ENCODE results near the gene PDPK1. TPM values are rescaled to one million over a fixed set of nuclear protein-coding genes. Genes with fewer than 3 reads are reported as not detected.

PDPK1 gene
- polyA plus RNA-seq, 1 experiment = 32.4 TPM

GRCh38 chr16:2507052-2507659 is 30.7 kb upstream of the PDPK1 start:
- ChIA-PET CTCF (no interaction called here), POLR2A (interaction anchor here (1.2 kb wide), 1 partner anchor 30 kb away, joined by 4 read pairs; no protein-coding TSS in a partner anchor)
- Histone ChIP-seq H3K27ac (ENCODE audit: low read depth, low read length) (no peak overlapping the region), H3K9me3 (ENCODE audit: control insufficient read depth, insufficient read depth, low read length) (no peaks in the 10 kb centered on the region), H3K4me3 (ENCODE audit: low read depth, low read length) (no peak overlapping the region), H3K27me3 (ENCODE audit: control insufficient read depth, insufficient read depth, low read length) (no peaks in the 10 kb centered on the region)
- TF ChIP-seq CTCF (IDR thresholded peaks at IDR 0.05; ENCODE audit: low read depth, low read length) = no peak
- no peak for DNase-seq (ENCODE audit: low read depth, low spot score)

DNA sequence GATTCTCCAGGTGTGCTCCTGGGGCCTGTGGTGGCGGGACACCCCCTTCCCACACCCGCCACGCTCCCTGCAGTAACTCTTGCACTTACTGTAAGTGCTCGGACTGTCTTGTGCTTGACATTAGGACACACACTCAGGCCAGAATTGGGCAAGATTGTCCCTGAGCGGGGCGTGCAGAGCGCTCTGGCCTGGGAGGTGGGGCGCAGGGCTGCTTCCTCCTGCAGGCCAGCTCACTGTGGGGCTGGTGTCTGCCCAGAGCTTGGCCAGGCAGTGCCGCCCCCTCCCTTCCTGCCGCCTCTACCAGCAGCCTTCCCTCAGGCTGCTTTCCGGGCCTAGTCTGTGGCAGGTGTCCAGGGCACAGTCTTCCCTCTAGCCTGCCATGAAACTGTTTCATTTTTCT is 30.2 kb upstream of the PDPK1 start:
- ChIA-PET POLR2A (no interaction called here), CTCF (no interaction called here)
- no peaks in the 10 kb centered on the region for H3K9me3 ChIP-seq (ENCODE audit: control insufficient read depth, insufficient read depth, low read length)
- no peak overlapping the region for H3K4me3 ChIP-seq (ENCODE audit: low read depth, low read length)
- no peak for TF ChIP-seq CTCF (IDR thresholded peaks at IDR 0.05; ENCODE audit: low read depth, low read length)
- H3K27me3 ChIP-seq (ENCODE audit: control insufficient read depth, insufficient read depth, low read length) = no peaks in the 10 kb centered on the region
- DNase-seq (ENCODE audit: low read depth, low spot score) = no peak
- no peak overlapping the region for H3K27ac ChIP-seq (ENCODE audit: low read depth, low read length)

DNA sequence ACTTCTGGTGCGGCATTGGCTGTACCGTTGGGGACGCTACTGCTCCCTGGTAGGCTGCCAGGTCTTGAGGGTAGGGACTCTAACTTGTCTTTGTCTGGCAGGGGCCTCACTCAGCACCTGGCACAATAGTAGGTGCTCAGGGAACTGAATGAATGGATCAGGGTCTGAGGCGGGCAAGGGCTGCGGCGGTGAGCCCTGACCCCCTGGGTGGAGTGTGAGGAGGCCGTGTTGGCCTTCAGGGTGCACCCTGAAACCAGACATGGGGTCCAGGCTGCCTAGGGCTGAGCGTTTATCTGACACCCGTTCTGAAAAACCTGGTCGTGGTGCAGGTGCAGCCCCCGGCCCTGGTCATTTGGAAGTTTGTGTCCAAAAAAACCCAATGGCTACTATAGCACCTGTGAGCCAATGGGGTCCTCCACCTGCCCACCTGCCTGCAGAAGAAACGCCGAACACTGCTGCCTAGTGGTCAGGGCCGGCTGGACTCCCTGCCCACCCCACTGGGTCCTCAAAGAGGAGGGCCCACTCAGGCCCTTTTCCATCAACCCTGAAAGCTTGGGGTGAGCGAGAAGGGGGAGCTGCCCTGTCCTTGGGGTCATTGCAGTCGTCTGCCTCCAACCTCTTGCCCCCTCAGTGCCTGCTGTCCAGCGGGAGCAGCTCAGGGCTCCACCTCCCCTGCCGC is 29.0 kb upstream of the PDPK1 start:
- no peak for DNase-seq (ENCODE audit: low read depth, low spot score)
- ChIA-PET CTCF (no interaction called here), POLR2A (no interaction called here)
- no peak for TF ChIP-seq CTCF (IDR thresholded peaks at IDR 0.05; ENCODE audit: low read depth, low read length)
- Histone ChIP-seq H3K27ac (ENCODE audit: low read depth, low read length) (no peak overlapping the region), H3K27me3 (ENCODE audit: control insufficient read depth, insufficient read depth, low read length) (no peaks in the 10 kb centered on the region), H3K9me3 (ENCODE audit: control insufficient read depth, insufficient read depth, low read length) (peaks cover 4% of the 10 kb centered on the region; the same call in 1 of the 2 replicates), H3K4me3 (ENCODE audit: low read depth, low read length) (no peak overlapping the region)

DNA sequence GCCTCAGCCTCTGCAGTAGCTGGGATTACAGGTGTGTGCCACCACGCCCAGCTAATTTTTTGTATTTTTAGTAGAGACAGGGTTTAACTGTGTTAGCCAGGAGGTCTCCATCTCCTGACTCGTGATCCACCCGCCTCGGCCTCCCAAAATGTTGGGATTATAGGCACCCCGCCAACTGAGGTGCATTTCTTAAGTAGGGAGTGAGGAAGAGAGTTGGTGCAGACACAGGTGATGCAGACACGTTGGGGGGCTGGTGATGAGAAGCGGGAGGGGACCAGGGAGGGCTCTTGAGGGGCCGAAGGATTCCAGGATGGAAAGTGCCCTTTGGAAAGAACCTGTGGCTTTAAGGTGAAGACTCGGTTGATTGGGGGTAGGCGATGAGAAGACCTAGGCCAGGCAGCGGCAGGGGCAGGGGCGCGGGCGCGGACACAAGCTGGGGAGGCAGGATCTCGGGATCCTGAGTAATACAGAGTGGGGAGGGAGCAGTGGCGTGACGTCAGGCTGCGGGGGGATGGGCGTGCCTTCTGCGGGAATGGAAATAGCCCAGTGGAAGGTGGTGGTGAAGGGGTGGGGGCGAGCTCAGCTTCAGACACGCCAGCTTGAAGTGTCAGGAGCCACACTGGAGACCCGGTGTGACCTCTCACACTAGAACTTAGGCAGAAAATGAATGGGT is 26.6 kb upstream of the PDPK1 start:
- Histone ChIP-seq H3K9me3 (ENCODE audit: control insufficient read depth, insufficient read depth, low read length) (peaks cover 4% of the 10 kb centered on the region; the same call in 1 of the 2 replicates), H3K27ac (ENCODE audit: low read depth, low read length) (peak overlapping the region; percentile 11)
- CTCF ChIA-PET = interaction anchor here (4.2 kb wide), 1 partner anchor 10 kb away, joined by 20 read pairs; no protein-coding TSS in a partner anchor

More for the DNA sequence above, 26.6 kb upstream of the PDPK1 start:
- peak; percentile 20 for DNase-seq (ENCODE audit: low read depth, low spot score)
- POLR2A ChIA-PET = interaction anchor here (1.0 to 1.2 kb wide), 2 partner anchors 9 kb away, joined by 6 to 11 read pairs; partner anchors contain the start of gene AMDHD2
- TF ChIP-seq CTCF (IDR thresholded peaks at IDR 0.05; ENCODE audit: low read depth, low read length) = no peak
- peak overlapping the region; percentile 22; the same call in 1 of the 2 replicates for H3K4me3 ChIP-seq (ENCODE audit: low read depth, low read length)
- no peaks in the 10 kb centered on the region for H3K27me3 ChIP-seq (ENCODE audit: control insufficient read depth, insufficient read depth, low read length)

Data from AG04450 (cell line).